Stimulated activated CD8-positive, alpha-beta memory T cell treated with anti-CD3 and anti-CD28 coated beads, Interleukin-12 subunit alpha, Interleukin-12 subunit beta, amount 100 ng/mL, for 24 hours (primary cell): ENCODE data around the gene TNNI3K.

Experiments used
- DNase-seq: peaks from one replicate; pipeline ENCODE4 v3.0.0-alpha.2; 2020; ENCODE audit errors: extremely low read depth

The TNNI3K gene

DNA sequence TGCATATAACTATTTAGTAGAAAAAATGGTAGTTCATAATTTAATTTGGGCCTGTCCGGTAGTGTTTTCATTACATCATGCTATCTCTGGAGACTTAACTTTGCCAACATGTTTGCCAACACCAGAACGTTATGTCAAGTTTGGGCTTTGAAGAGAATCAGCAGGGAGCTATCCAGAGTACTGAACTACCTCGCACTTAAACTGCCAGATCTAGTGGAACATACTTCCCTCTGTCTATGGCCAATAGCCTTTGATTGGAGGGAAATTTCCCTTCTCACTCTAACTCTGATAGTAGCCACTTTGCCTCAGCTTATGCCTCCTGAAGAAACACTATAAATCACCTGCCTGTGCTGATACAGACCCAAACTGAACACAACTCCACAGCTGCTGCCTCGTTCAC is 267.2 kb downstream of the TNNI3K start:
- DNase-seq: no peak

DNA sequence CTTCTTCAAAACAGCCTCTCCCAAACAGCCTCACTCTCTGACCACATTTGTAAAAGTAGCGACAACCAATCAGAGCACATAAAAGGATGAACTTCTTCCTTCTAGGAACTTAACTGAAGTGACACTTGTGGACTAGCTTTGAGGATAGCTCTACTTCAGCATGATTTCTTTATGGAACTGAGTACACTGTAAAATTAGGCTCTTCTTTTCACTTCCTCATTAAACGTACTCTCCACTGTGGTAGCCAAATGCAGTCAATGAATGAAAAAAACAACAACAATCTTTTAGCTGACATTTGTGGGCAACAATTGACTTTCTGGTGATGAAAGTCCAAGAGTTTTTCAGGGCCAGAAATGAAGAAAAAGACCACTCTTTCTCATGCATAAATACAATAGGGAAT is 267.7 kb downstream of the TNNI3K start:
- DNase-seq: no peak

DNA sequence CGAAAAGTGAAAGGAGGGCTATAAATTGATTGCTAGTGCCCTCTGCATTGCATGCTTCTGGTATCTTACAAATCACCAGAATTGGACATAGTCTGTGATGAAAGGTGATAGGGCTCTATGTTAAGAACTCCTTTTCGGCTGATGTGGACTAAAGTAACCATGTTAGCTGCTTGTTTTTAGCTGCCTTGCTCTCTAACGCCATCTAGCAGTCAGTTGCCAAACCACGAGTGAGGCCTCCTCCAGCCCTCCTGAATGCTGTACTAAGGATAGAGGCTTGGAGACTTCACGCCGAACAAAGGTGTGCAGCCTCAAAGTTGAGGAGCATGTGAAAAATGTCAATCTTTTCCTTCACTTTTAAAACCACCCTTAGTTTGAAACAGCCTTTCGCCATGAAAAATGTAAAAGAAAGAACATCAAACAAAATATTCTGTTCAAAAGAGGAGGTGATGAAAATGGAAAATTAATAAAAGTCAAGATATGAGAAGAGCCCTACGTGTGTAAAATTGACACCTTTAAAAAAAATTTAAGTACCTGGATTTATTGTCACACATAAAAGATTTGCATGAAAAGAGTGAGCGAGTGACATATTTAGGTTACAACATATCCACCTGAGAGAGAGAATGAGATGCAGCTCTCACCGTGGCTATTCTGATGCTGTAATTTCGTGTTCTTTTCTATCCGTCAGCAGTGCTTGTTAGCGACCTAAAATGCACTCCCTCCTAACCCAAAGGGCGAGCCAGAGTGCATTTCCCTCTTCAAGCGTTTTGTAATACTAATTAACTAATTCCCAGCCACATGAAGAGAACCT is 269.1 kb downstream of the TNNI3K start:
- no peak for DNase-seq

DNA sequence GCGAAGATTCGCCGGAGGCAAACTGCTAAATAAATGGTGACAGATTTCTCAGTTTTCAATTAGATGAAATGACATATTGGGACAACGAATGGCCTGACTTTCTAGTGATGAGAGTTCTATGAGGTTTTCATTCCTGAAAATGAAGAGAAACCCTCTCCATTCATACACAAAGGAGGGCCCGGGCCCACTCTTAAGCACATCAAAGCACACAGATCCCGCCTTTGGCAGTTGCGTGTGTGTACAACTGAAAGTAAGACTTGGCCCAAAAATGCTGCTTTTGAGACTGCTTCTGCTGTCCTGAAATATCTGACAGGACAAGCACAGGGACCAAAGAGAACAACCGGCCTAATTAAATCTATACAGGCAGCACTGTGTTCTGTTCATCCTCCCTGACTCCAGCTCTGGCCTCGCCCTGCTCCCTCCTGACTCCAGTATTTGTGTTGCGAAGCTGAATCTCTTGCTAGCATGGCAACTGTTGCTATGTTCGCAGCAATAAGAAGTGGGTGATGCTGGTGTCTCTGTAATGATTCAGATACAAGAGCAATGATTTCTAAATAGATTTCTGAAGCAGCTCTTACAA is 269.8 kb downstream of the TNNI3K start:
- DNase-seq: no peak

DNA sequence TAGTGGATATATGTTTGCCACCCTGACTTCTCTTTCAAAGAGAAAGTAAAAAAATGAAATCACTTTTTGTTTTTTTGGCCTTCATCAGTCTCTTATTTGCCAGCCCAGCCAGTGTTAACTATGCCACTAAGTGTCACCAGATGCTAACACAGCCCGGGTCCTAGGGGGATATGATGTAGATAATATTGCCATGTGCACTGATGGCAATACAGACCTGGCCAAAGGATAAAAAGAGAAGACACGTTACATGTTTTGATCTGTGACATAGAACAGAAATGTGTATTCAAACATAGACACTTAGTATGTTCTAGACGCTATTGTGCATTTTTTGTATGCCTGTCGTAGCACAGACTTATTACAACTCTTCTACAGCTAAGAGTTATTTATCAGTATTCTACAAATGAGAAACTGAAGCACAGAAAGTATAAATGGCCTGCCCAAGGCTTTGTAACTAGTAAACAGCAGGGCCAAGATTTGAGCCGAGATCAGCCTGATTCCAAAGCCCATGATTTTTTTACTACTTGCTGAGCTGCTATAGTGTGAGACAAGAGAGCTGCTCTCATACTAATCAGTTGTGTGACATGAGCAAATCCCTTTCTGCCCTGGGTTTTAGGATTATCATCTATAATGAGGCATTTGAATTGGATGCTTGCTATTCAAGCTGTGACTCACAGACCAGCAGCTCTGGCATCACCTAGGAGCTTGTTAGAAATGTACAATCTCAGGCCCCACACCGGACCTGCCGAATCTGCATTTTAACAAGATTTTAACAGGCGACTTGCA is 270.9 kb downstream of the TNNI3K start:
- no peak for DNase-seq

GRCh38 chr1:74508449-74508848 is 273.3 kb downstream of the TNNI3K start:
- no peak for DNase-seq

GRCh38 chr1:74512170-74512915 is 277.2 kb downstream of the TNNI3K start, which contains the start of gene LRRC53:
Gene LRRC53, minus strand, starts transcription at chr1:74512611. Its CDS starts 29,262 bp downstream, at chr1:74483349.
- no peak for DNase-seq

GRCh38 chr1:74513411-74514300 is 278.5 kb downstream of the TNNI3K start:
- DNase-seq: no peak

GRCh38 chr1:74517599-74518051 is 282.4 kb downstream of the TNNI3K start:
- DNase-seq: no peak

DNA sequence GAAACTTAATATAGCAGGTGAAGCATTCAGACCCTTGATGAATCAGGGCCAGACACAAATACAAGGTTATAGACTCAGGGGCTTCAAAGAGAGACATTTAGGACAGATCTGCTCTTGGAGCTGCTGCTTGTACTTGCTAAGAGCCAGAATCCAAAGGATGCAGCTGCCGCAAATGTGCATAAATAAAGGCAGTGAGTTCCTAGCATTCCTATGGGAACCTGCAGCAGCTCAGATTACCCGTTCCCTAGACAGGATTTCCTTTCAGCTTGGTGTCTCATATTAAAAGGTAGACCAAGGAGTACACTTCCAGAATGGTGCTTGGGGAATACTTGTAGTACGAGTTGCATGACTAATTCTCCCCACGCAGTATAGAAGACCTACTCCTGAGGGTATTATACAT is 287.0 kb downstream of the TNNI3K start:
- no peak for DNase-seq

- no peak for DNase-seq
Observed at GRCh38 chr1:74523873-74524480, 288.8 kb downstream of the TNNI3K start.

GRCh38 chr1:74526708-74527107 is 291.5 kb downstream of the TNNI3K start:
- DNase-seq: no peak

- DNase-seq: no peak
Observed at GRCh38 chr1:74528123-74528522, 292.9 kb downstream of the TNNI3K start.

DNA sequence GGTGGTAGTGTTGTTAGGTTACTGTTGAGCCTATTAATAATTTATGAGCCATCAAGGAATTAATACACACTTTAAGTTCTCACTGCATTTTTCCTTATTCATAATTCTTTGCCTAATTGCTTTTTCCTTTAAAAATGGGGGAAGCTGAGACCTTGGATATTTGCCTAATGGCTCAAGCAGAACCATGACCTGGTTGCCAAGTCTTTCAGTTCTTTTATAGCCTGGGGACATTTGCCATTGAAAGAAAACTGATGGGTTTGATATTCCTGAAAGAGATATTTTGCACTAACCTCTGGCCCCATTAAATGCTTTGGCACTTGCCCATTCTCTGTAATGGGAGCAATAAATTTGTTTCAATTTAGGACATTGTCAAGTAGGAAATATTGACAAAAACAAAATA is 295.7 kb downstream of the TNNI3K start:
- no peak for DNase-seq

DNA sequence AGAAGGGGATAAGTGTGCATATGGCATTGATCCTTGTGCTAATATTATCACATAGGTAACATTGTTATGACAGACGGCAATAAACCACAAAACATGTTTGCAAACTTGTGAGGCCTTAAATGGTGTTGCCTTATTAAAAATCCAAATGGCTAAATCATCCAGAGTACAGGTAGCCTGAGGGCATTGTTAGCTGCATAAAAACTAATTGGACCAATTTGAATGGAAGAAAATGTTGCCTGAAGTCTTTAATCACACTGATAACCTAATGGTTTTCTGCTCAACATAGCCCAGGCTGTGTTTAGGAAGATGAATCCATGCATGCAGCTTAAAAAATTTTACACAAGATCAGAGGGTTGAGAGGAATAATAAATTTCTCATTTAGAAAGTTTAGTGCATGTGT is 296.6 kb downstream of the TNNI3K start:
- no peak for DNase-seq

- no peak for DNase-seq
Observed at GRCh38 chr1:74534241-74534640, 299.1 kb downstream of the TNNI3K start.

DNA sequence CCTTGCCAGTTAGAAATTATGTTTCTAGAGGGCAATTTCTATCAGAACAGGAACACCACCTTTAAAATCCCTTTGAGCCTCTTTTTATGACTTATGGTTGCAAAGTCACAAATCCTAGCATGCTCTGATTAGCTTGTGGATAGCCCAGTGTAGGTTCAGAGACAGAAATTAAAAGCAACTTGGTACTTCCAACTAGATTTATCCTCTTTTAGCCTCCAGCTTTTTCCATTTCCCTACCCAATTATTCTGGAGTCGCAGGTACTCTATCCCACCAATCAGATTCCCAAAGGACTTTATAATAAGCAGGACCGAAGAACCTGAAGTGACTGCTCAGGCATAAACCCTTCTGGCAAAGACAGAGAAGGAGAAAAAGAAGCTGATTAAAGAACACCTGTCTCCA is 310.6 kb downstream of the TNNI3K start:
- DNase-seq: no peak

DNA sequence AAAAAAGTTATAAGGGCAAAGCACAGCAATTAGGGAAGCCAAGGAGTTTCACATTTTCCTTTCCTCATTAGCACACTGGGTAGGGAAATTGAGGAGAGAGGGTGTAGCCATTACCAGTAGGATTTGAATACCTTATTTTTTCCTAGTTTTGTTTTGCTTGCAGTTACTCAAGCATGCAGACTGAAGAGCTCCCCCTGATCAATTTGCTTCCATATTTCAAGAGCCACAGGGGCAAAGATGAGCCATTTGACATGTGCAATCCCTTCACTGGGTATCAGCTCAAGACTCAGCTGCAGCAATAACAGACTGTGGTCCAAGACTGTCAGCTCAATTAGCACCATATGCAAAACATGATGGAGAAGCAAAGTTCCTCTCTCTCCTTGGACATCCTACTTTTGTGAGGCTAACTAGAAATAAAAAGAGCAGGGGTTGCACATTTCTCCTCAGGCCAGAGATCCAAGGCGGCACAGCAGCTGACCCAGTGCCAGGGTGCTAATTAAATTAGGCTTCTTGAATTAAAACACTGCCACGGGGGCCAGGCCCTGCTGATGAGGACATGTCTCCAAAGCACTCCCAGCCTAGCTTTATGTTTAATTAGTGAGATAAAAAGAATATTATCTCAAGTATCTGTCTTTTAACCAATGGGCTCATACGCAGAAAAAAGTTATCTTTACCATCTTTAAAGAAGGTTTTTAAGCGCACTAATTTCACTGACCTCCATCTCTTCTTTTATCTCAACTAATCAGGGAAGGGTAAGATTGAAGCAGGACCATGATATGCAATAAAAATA is 314.0 kb downstream of the TNNI3K start:
- DNase-seq: no peak

DNA sequence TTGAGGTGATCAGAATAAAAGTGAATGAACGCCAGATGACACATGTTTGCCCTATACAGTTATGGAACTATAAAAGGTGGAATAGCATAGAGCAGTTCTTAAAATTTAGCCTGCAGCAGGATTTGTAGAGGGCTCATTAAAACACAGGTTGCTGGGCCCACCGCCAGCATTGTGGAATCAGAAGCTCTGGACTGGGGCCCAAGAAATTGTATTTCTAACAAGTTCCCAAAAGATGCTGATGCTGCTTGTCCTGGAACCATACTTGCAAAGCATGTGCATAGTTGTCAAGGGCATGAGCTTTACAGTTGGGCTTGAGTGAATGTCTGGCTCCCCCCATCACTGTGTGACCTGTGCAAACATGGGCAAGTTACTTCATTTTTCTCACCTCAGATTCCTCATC is 314.7 kb downstream of the TNNI3K start:
- no peak for DNase-seq
